Adrenal gland (tissue), 5 donors: ENCODE results near the gene ACR.
"Not testable (repeated sequence)": the region's sequence is repeated elsewhere in the genome, so short reads cannot be mapped to it uniquely, and the experiment has no call there.

Experiments used
- POLR2A ChIP-seq, 2 donors: fragments of 450-650 bp; IDR thresholded peaks; one replicate each; pipeline ENCODE4 v1.6.1; 2017; ENCODE audit warnings: antibody characterized with exemption in 2 of 2, mild to moderate bottlenecking in 2 of 2, moderate library complexity in 1 of 2
- TF ChIP-seq, protein P1 (sequence below), 6 experiments: fragments of 450-650 bp in 4 of 6; fragments of 200-600 bp in 2 of 6; sonication (generic) in 1 of 6; IDR thresholded peaks; 1 replicate in 5 of 6; 2 replicates in 1 of 6; pipeline versions ENCODE4 v1.5.1 to v1.8.0; 2016 to 2021; ENCODE audit warnings: antibody characterized with exemption in 6 of 6, mild to moderate bottlenecking in 2 of 6, moderate library complexity in 1 of 6
- donor health status: DM: no; HTN: no; CAD: no.

DNA sequence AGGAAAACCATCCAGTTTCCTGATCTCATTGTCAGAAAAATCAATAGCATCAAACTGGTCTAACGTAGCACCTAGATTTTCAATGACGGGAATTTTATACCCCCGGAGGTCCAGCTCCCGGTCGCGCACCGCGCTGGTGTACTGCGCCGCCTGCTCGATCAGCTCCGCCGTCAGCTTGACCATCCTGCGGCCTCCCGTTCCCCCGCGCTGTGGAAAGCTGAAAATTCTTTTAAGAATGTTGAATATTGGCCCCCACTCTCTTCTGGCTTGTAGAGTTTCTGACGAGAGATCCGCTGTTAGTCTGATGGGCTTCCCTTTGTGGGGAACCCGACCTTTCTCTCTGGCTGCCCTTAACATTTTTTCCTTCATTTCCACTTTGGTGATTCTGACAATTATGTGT lies 17.2 kb downstream of the ACR start:
- TF ChIP-seq, protein P1, sequence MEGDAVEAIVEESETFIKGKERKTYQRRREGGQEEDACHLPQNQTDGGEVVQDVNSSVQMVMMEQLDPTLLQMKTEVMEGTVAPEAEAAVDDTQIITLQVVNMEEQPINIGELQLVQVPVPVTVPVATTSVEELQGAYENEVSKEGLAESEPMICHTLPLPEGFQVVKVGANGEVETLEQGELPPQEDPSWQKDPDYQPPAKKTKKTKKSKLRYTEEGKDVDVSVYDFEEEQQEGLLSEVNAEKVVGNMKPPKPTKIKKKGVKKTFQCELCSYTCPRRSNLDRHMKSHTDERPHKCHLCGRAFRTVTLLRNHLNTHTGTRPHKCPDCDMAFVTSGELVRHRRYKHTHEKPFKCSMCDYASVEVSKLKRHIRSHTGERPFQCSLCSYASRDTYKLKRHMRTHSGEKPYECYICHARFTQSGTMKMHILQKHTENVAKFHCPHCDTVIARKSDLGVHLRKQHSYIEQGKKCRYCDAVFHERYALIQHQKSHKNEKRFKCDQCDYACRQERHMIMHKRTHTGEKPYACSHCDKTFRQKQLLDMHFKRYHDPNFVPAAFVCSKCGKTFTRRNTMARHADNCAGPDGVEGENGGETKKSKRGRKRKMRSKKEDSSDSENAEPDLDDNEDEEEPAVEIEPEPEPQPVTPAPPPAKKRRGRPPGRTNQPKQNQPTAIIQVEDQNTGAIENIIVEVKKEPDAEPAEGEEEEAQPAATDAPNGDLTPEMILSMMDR (IDR thresholded peaks at IDR 0.05) = not testable (repeated sequence)
- not testable (repeated sequence) for TF ChIP-seq POLR2A (IDR thresholded peaks at IDR 0.05)
